Kidney epithelial cell (primary cell): ENCODE results near the gene PMEPA1. TPM values are rescaled to one million over a fixed set of nuclear protein-coding genes. Genes with fewer than 3 reads are reported as not detected.

ENCODE experiments used
- DNase-seq: peaks from one replicate; pipeline ENCODE4 v3.0.0-alpha.2; 2010; ENCODE audit warnings: low read depth
- H3K27me3 ChIP-seq: 2 replicates; pipeline ENCODE4 v1.6.0; 2011; ENCODE audit warnings: low read length; ENCODE audit not compliant: control insufficient read depth, insufficient read depth
- H3K36me3 ChIP-seq: 2 replicates; pipeline ENCODE4 v1.5.1; 2011; ENCODE audit warnings: low read length; ENCODE audit not compliant: control insufficient read depth, insufficient read depth
- H3K4me3 ChIP-seq: 2 replicates; pipeline ENCODE4 v1.5.1; 2011; ENCODE audit warnings: low read depth, mild to moderate bottlenecking, control low read depth, low read length
- total RNA-seq: library from RNA; depleted of rRNA; stranded (reverse); fragments of >200 nt; gene quantifications from 2 replicates; pipeline ENCODE4 v1.2.3, GENCODE V29; 2015
- TF ChIP-seq, protein P1 (sequence below): IDR thresholded peaks from 2 replicates; pipeline ENCODE4 v1.5.1; 2011; ENCODE audit warnings: mild to moderate bottlenecking, moderate library complexity, low read length, control low read depth, inconsistent platforms; ENCODE audit not compliant: insufficient read depth, poor library complexity, severe bottlenecking

PMEPA1 gene
- total RNA-seq, 1 donor from 2014 or later = 244 TPM

DNA sequence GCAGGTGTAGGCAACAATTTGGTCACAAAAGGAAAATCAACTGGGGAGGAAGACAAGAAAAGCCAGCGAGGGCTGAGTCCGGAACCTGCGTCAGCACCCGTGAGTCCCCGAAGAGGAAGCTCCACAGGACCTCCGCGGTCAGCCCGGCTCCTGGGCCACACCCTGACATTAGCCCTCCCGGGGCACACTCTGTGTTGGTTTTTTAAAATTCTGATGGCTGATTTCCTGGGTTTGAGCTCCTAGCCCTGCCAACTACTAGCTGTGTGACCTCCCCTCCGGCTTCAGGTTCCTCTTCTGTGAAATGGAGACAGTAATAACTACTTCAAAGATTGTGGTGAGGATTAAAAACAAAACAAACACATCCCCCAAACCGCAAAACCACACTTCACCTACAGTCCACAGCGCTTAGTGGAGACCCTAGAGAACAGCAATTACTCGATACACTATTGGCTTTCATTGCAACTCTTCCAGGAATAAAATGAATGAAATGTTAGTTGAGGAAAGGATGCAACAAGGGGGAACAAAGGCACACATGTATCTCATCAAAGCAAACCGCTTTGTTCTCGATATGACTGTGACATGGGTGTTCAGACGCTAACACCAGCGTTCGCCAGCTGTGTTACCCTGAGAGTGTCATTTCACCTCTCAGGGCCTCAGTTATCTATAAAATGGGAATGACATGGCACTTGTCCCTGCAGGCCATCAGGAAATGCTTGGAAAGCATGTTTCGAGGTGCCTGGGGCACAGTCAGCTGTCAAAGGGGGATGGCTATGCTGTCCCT is 90.6 kb downstream of the PMEPA1 start:
- Histone ChIP-seq H3K36me3 (no peaks in the 10 kb centered on the region), H3K27me3 (peaks cover 12% of the 10 kb centered on the region), H3K4me3 (no peak overlapping the region)
- no peak for DNase-seq
- TF ChIP-seq, protein P1, sequence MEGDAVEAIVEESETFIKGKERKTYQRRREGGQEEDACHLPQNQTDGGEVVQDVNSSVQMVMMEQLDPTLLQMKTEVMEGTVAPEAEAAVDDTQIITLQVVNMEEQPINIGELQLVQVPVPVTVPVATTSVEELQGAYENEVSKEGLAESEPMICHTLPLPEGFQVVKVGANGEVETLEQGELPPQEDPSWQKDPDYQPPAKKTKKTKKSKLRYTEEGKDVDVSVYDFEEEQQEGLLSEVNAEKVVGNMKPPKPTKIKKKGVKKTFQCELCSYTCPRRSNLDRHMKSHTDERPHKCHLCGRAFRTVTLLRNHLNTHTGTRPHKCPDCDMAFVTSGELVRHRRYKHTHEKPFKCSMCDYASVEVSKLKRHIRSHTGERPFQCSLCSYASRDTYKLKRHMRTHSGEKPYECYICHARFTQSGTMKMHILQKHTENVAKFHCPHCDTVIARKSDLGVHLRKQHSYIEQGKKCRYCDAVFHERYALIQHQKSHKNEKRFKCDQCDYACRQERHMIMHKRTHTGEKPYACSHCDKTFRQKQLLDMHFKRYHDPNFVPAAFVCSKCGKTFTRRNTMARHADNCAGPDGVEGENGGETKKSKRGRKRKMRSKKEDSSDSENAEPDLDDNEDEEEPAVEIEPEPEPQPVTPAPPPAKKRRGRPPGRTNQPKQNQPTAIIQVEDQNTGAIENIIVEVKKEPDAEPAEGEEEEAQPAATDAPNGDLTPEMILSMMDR = no peak

DNA sequence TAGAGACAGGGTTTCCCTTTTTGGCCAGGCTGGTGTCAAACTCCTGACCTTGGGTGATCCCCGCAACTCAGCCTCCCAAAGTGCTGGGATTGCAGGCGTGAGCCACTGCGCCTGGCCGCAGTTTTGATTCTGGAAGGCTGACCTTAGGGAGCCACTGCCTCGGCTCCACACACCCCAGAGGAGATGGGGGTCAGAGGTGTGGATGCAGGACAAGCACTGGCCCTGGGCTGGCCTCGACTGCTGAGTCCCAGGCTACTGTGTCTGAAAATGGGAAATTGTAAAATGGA is 91.1 kb downstream of the PMEPA1 start:
- no peak for DNase-seq
- H3K27me3 ChIP-seq = peaks cover 12% of the 10 kb centered on the region
- no peak overlapping the region for H3K4me3 ChIP-seq
- TF ChIP-seq, protein P1 = no peak
- no peaks in the 10 kb centered on the region for H3K36me3 ChIP-seq

DNA sequence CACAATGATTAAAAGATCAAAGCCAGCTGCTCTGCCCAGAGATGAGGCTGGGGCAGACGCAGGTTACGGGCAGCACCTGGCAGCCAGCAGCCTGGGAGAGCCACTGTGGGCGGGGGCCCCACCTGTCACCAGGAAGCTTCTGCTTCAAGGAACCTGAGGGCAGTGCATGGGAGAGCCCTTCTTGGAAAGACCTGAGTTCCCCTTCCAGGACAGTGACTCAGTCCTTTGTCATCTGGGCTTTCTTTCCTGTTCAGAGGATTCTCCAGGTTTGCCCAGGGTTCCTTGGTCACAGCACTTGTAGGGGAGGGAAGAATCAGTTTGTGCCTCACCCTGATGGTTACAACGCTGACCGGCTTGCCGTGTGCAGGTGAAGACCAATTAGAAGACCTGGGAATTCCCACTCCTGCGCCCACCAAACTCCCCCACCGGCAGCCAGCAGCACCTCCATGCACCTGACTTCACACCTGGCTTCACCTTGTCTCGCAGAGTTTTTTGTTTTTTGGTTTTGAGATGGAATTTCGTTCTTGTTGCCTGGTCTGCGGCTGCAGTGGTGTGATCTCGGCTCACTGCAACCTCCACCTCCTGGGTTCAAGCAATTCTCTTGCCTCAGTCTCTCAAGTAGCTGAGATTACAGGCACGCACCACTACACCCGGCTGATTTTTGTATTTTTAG is 91.6 kb downstream of the PMEPA1 start:
- H3K27me3 ChIP-seq = peaks cover 12% of the 10 kb centered on the region
- H3K36me3 ChIP-seq = no peaks in the 10 kb centered on the region
- TF ChIP-seq, protein P1 = no peak
- H3K4me3 ChIP-seq = no peak overlapping the region
- DNase-seq = peak; percentile 52

DNA sequence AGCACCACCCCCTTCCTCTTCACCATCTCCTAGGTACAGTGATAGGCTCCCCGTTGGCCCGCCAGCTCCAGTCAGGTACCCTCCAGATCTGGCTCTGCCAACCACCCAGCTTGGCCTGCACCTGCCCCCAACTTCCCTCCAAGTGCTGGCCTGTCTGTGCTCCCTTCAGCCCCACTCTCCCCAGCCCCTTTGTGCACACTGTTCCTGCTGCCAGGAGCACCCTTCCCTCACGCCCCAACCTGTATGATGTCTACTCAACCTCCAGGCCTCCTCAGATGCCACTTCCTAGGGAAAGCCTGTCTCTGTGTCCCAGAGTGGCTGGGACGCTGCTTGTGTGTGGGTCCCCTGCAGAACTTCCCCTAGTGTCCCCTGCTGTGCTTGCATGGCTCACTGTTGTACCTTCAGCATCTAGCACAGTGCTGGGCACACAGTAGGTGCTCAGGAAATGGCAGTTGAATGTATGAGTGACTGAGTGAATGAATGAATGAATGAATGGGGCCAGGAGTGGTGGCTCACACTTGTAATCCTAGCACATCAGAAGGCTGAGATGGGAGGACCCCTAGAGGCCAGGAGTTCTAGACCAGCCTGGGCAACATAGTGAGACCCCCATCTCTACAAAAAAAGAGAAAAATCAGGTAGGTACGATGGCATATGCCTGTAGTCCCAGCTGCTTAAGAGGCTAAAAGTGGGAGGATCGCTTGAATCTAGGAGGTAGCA is 92.6 kb downstream of the PMEPA1 start:
- peaks cover 15% of the 10 kb centered on the region for H3K27me3 ChIP-seq
- no peak overlapping the region for H3K4me3 ChIP-seq
- no peak for DNase-seq
- H3K36me3 ChIP-seq = no peaks in the 10 kb centered on the region
- TF ChIP-seq, protein P1 = no peak

DNA sequence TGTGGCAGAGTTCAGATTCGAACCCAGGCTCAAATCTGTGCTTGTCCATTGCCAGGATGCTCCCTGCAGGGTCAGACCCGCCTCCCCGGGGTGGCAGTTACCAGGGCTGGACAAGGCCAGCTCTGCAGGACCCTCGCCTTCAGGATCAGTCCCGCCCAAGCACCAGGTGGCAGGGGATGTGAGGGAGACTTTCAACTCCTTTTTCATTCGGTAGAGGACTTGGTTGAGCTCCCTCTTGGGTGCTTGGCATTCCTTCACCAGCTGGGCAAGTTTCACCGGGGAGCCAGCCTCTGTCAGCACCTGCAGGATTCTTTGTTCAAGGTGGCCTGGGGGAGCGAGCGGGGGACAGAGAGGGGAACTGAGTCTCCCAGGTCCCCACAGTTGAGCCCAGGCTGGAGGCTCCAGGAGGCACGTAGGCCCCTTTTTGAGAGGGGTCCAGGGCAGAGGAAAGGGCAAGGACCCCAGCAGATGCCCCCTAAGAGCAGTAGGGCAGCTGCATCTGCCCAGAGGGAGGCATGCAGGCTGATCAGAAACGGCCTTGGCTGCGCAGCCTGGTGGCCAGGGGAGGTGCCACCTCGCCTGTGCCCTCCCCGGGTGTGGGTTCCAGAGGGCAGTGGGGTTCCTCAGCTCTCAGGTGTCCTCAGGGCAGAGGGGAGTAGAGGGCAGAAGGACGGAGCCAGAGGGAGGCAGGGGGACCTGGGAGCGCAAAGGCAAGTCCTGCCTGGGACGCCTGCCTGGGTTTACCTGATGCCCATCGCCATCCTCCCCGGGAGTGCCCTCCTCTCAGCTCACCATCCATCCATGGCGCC is 93.5 kb downstream of the PMEPA1 start:
- H3K36me3 ChIP-seq = no peaks in the 10 kb centered on the region
- no peak for DNase-seq
- peaks cover 21% of the 10 kb centered on the region for H3K27me3 ChIP-seq
- TF ChIP-seq, protein P1 = no peak
- H3K4me3 ChIP-seq = no peak overlapping the region
